AG10803 (cell line): ENCODE results near the gene FLYWCH2.
"Not testable (repeated sequence)": the region's sequence is repeated elsewhere in the genome, so short reads cannot be mapped to it uniquely, and the experiment has no call there.

Experiments used
- DNase-seq: peaks from one replicate; pipeline ENCODE4 v3.0.0; 2010; ENCODE audit warnings: low read depth
- H3K4me3 ChIP-seq: 2 replicates; pipeline ENCODE4 v1.5.1; 2011; ENCODE audit warnings: mild to moderate bottlenecking, low read length, control low read depth
- CTCF ChIP-seq: conservative IDR thresholded peaks from 2 replicates; pipeline ENCODE4 v1.5.1; 2011; ENCODE audit warnings: mild to moderate bottlenecking, low read length, control low read depth, inconsistent platforms

The FLYWCH2 gene

GRCh38 chr16:2936436-2937011, 53.5 kb downstream of the FLYWCH2 start:
- DNase-seq: no peak
- H3K4me3 ChIP-seq: no peak overlapping the region
- TF ChIP-seq CTCF: no peak

GRCh38 chr16:2937170-2937569, 54.2 kb downstream of the FLYWCH2 start:
- no peak for TF ChIP-seq CTCF
- H3K4me3 ChIP-seq: no peak overlapping the region
- DNase-seq: no peak

DNA sequence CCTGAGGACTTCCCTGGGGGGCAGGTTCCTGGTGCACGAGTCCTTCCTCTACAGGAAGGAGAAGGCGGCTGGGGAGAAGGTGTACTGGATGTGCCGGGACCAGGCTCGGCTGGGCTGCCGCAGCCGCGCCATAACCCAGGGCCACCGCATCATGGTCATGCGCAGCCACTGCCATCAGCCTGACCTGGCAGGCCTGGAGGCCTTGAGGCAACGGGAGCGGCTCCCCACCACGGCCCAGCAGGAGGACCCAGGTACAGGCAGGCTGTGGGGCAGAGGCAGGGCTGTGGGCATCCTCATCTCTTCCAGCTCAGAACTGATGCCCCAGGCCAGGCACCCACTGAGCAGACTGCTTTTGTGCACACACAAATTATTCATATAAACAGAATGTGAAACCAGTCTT, 55.2 kb downstream of the FLYWCH2 start:
- H3K4me3 ChIP-seq: no peak overlapping the region
- TF ChIP-seq CTCF: no peak
- no peak for DNase-seq

- no peak for TF ChIP-seq CTCF
These were observed 57.0 kb downstream of the FLYWCH2 start for GRCh38 chr16:2939968-2940367.

DNA sequence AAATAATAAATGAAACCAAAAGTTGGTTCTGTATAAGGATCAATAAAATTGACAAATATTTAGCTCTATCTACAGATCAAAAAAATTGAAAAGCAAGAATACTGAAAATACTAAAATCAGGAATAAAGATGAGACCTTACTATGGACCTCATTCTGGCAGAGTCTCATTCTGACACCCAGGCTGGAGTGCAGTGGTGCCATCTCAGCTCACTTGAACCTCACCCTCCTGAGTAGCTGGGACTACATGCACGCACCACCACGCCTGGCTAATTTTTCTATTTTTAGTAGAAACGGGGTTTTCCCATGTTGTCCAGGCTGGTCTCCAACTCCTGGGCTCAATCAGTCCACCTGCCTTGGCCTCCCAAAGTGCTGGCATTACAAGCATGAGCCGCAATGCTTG, 59.0 kb downstream of the FLYWCH2 start:
- DNase-seq: no peak
- H3K4me3 ChIP-seq: no peak overlapping the region
- no peak for TF ChIP-seq CTCF

More at GRCh38 chr16:2939968-2940367, 57.0 kb downstream of the FLYWCH2 start:
- DNase-seq: no peak
- no peak overlapping the region for H3K4me3 ChIP-seq

GRCh38 chr16:2943716-2944115, 60.7 kb downstream of the FLYWCH2 start:
- DNase-seq: not testable (repeated sequence)

DNA sequence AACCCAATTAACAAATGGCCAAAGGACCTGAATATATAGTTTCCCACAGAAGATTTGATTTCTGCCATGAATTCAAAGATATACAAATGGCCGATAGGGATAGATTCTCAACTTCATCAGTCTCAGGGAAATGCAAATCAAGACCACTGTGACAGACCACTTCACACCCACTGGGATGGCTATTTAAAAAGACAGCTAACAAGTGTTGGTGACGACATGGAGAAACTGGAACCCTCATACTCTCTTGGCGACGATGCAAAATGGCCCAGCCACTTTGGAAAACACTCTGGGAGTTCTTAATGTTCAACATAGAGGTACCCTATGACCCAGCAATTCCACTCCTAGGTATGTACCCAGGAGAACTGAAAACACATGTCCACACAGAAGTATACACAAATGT, 63.6 kb downstream of the FLYWCH2 start:
- TF ChIP-seq CTCF: no peak
- H3K4me3 ChIP-seq: no peak overlapping the region
- no peak for DNase-seq

More at GRCh38 chr16:2943716-2944115, 60.7 kb downstream of the FLYWCH2 start:
- H3K4me3 ChIP-seq: not testable (repeated sequence)
